CD14-positive monocyte (primary cell): ENCODE measurements around the gene TLR8. TPM values are rescaled to one million over a fixed set of nuclear protein-coding genes. Genes with fewer than 3 reads are reported as not detected.

Experiments used
- DNase-seq, 3 donors: peaks; one replicate each; pipeline ENCODE4 v3.0.0-alpha.2; 2011 to 2022
- H2AFZ ChIP-seq: 2 replicates; pipeline ENCODE4 v1.6.0; 2012; ENCODE audit warnings: mild to moderate bottlenecking, low read depth, low read length, inconsistent platforms; ENCODE audit not compliant: insufficient read depth, poor library complexity, severe bottlenecking
- H3K27ac ChIP-seq, 2 donors: 1 replicate in 1 of 2; 2 replicates in 1 of 2; pipeline ENCODE4 v1.5.1; 2012 to 2013; ENCODE audit warnings: low read length in 2 of 2, control low read depth in 1 of 2, inconsistent platforms in 1 of 2, low read depth in 1 of 2, mild to moderate bottlenecking in 1 of 2
- H3K27me3 ChIP-seq, 2 donors: one replicate each; pipeline versions ENCODE4 v1.6.0 to v1.6.1; 2011 to 2013; ENCODE audit warnings: low read length in 2 of 2; ENCODE audit not compliant: control insufficient read depth in 2 of 2, insufficient read depth in 2 of 2
- H3K36me3 ChIP-seq, 2 donors: replicated peaks in 1 of 2; 1 replicate in 1 of 2; 2 replicates in 1 of 2; pipeline versions ENCODE4 v1.5.1 to v1.6.1; 2012 to 2013; ENCODE audit warnings: low read length in 2 of 2, control low read depth in 1 of 2, inconsistent platforms in 1 of 2, mild to moderate bottlenecking in 1 of 2; ENCODE audit not compliant: insufficient read depth in 2 of 2, control insufficient read depth in 1 of 2
- H3K4me1 ChIP-seq, 2 donors: 1 replicate in 1 of 2; 2 replicates in 1 of 2; pipeline versions ENCODE4 v1.5.1 to v1.6.1; 2012 to 2013; ENCODE audit warnings: low read length in 2 of 2, control low read depth in 1 of 2, inconsistent platforms in 1 of 2, mild to moderate bottlenecking in 1 of 2, moderate library complexity in 1 of 2; ENCODE audit not compliant: insufficient read depth in 2 of 2, control insufficient read depth in 1 of 2
- H3K4me2 ChIP-seq: replicated peaks from 2 replicates; pipeline ENCODE3; 2012; ENCODE audit warnings: low read length, moderate library complexity, mild to moderate bottlenecking; ENCODE audit not compliant: poor library complexity, severe bottlenecking; ENCODE audit errors: extremely low read depth
- H3K4me3 ChIP-seq, 3 experiments: fragments of 200-600 bp in 1 of 3; sonication (generic) in 1 of 3; replicated peaks in 1 of 3; 1 replicate in 2 of 3; 2 replicates in 1 of 3; pipeline ENCODE4 v1.5.1; 2011 to 2013; ENCODE audit warnings: low read length in 3 of 3, mild to moderate bottlenecking in 3 of 3, control low read depth in 2 of 3, low read depth in 2 of 3, inconsistent platforms in 1 of 3, moderate library complexity in 1 of 3
- H3K79me2 ChIP-seq: 2 replicates; pipeline ENCODE4 v1.6.0; 2012; ENCODE audit warnings: mild to moderate bottlenecking, control low read depth, inconsistent platforms, low read length, moderate library complexity; ENCODE audit not compliant: insufficient read depth
- H3K9ac ChIP-seq: 2 replicates; pipeline ENCODE4 v1.6.0; 2017; ENCODE audit warnings: low read length, mild to moderate bottlenecking; ENCODE audit not compliant: insufficient read depth, poor library complexity, severe bottlenecking
- H3K9me3 ChIP-seq, 2 donors: replicated peaks in 1 of 2; 1 replicate in 1 of 2; 2 replicates in 1 of 2; pipeline versions ENCODE4 v1.5.1 to v1.6.1; 2012 to 2013; ENCODE audit warnings: low read length in 2 of 2, control low read depth in 1 of 2; ENCODE audit not compliant: control insufficient read depth in 1 of 2, insufficient read depth in 1 of 2
- H4K20me1 ChIP-seq: 2 replicates; pipeline ENCODE4 v1.6.0; 2012; ENCODE audit warnings: mild to moderate bottlenecking, low read length, control low read depth, moderate library complexity; ENCODE audit not compliant: insufficient read depth
- H3K27ac Mint-ChIP-seq, 7 donors: one replicate each; pipeline ENCODE4 v1.8.0; 2020; ENCODE audit warnings: mild to moderate bottlenecking in 7 of 7, mixed read lengths in 7 of 7, moderate library complexity in 6 of 7, inconsistent platforms in 2 of 7
- H3K27me3 Mint-ChIP-seq, 3 donors: one replicate each; pipeline ENCODE4 v1.8.0; 2021 to 2022; ENCODE audit warnings: low read depth in 3 of 3, mild to moderate bottlenecking in 3 of 3, mixed read lengths in 3 of 3, moderate library complexity in 3 of 3, inconsistent platforms in 1 of 3
- H3K36me3 Mint-ChIP-seq, 2 donors: one replicate each; pipeline ENCODE4 v1.8.0; 2020; ENCODE audit warnings: mixed read lengths in 2 of 2, inconsistent platforms in 1 of 2, mild to moderate bottlenecking in 1 of 2
- H3K4me1 Mint-ChIP-seq: one replicate; pipeline ENCODE4 v1.8.0; 2020; ENCODE audit warnings: mild to moderate bottlenecking, mixed read lengths
- H3K4me3 Mint-ChIP-seq, 2 donors: one replicate each; pipeline ENCODE4 v1.8.0; 2020; ENCODE audit warnings: mild to moderate bottlenecking in 2 of 2, mixed read lengths in 2 of 2, moderate library complexity in 1 of 2
- H3K9me3 Mint-ChIP-seq, 7 donors: one replicate each; pipeline ENCODE4 v1.8.0; 2020 to 2022; ENCODE audit warnings: mixed read lengths in 7 of 7, mild to moderate bottlenecking in 6 of 7, moderate library complexity in 6 of 7, inconsistent platforms in 2 of 7
- CTCF ChIP-seq: fragments of 200-600 bp; IDR thresholded peaks from one replicate; pipeline ENCODE4 v1.8.0; 2022; ENCODE audit warnings: antibody characterized with exemption, mild to moderate bottlenecking
- WGBS: methylation state at CpG from one replicate; pipeline ENCODE4 v1.1.5; 2013; ENCODE audit warnings: missing lambda C conversion rate; ENCODE audit not compliant: insufficient coverage; 5-methylcytosine and 5-hydroxymethylcytosine counted together
- intact Hi-C, 2 donors: fragments of 100-400 bp; cut with micrococcal nuclease; formaldehyde crosslinking; loops; one replicate each; pipeline versions ENCODE4 v1.15.0 to v1.15.1; 2023
- polyA plus RNA-seq, 3 donors: library from polyadenylated mRNA; depleted of rRNA in 1 of 3; unstranded in 2 of 3; stranded (reverse) in 1 of 3; fragments of 300-500 nt in 2 of 3; fragments of >200 nt in 1 of 3; fragmentation: Illumina TruSeq in 2 of 3; gene quantifications; 1 replicate in 2 of 3; 2 replicates in 1 of 3; pipeline ENCODE4 v1.2.3, GENCODE V29; 2012 to 2021

Gene TLR8
- polyA plus RNA-seq, 3 donors = 23.1 to 61.9 (median 48.5) TPM

- Histone ChIP-seq H3K4me2 (no peak overlapping the region), H3K79me2 (peaks cover 60% of the 10 kb centered on the region), H3K27ac (no peak overlapping the region), H4K20me1 (peaks cover 73% of the 10 kb centered on the region), H3K27me3 (peaks cover 0 to 44% of the 10 kb centered on the region in 2 donors), H3K4me1 (peaks cover 29 to 35% of the 10 kb centered on the region in 2 donors), H3K9me3 (peaks cover 6 to 13% of the 10 kb centered on the region in 2 donors), H3K9ac (no peak overlapping the region), H2AFZ (no peak overlapping the region), H3K36me3 (peaks cover 37 to 53% of the 10 kb centered on the region in 2 donors), H3K4me3 (no peak overlapping the region)
- H3K36me3 Mint-ChIP-seq = peaks cover 40 to 47% of the 10 kb centered on the region in 2 donors
- H3K9me3 Mint-ChIP-seq = peaks cover 5 to 26% (median 13%) of the 10 kb centered on the region in 7 donors
- H3K4me1 Mint-ChIP-seq = peaks cover 34% of the 10 kb centered on the region
- DNase-seq = no peak
- no peak for TF ChIP-seq CTCF
- H3K27me3 Mint-ChIP-seq = peaks cover 0 to 50% (median 0%) of the 10 kb centered on the region in 3 donors
- no peak overlapping the region for H3K27ac Mint-ChIP-seq
- H3K4me3 Mint-ChIP-seq = no peak overlapping the region
- intact Hi-C loops = no loop called here
- 60% methylated on average over 1 of the region's 8 CpGs for WGBS
Observed at GRCh38 chrX:12920990-12921389, 14.6 kb downstream of the TLR8 start.

GRCh38 chrX:12921886-12922598, 15.6 kb downstream of the TLR8 start:
- H3K27me3 Mint-ChIP-seq = peaks cover 0 to 46% (median 0%) of the 10 kb centered on the region in 3 donors
- Histone ChIP-seq H3K4me1 (peaks cover 20 to 24% of the 10 kb centered on the region in 2 donors), H3K4me2 (no peak overlapping the region), H2AFZ (no peak overlapping the region), H3K4me3 (no peak overlapping the region), H3K27me3 (peaks cover 0 to 43% of the 10 kb centered on the region in 2 donors), H4K20me1 (peaks cover 63% of the 10 kb centered on the region), H3K9me3 (peaks cover 6 to 13% of the 10 kb centered on the region in 2 donors), H3K36me3 (peaks cover 37 to 44% of the 10 kb centered on the region in 2 donors), H3K27ac (no peak overlapping the region), H3K9ac (no peak overlapping the region), H3K79me2 (peaks cover 50% of the 10 kb centered on the region)
- intact Hi-C loops = no loop called here
- H3K9me3 Mint-ChIP-seq = peaks cover 5 to 29% (median 13%) of the 10 kb centered on the region in 7 donors
- DNase-seq = no peak
- H3K36me3 Mint-ChIP-seq = peaks cover 36 to 42% of the 10 kb centered on the region in 2 donors
- H3K27ac Mint-ChIP-seq = no peak overlapping the region
- H3K4me1 Mint-ChIP-seq = peaks cover 27% of the 10 kb centered on the region
- H3K4me3 Mint-ChIP-seq = no peak overlapping the region
- no CpG with 5 or more reads among the region's 10 CpGs for WGBS
- TF ChIP-seq CTCF = no peak
